IPS-20b (cell line): ENCODE measurements around the gene C4A.
"Not testable (repeated sequence)": the region's sequence is repeated elsewhere in the genome, so short reads cannot be mapped to it uniquely, and the experiment has no call there.

Experiments used
- H3K27ac ChIP-seq: one replicate; pipeline ENCODE4 v1.5.1; 2013; ENCODE audit warnings: low read length
- H3K27me3 ChIP-seq: 2 replicates; pipeline ENCODE4 v1.6.1; 2013; ENCODE audit warnings: mild to moderate bottlenecking, low read length, inconsistent platforms; ENCODE audit not compliant: insufficient read depth
- H3K36me3 ChIP-seq: 2 replicates; pipeline ENCODE4 v1.6.1; 2013; ENCODE audit warnings: low read depth, mild to moderate bottlenecking, inconsistent platforms, low read length, moderate library complexity; ENCODE audit not compliant: insufficient read depth
- H3K4me1 ChIP-seq: 2 replicates; pipeline ENCODE4 v1.6.1; 2013; ENCODE audit warnings: mild to moderate bottlenecking, control low read depth, inconsistent platforms, low read length, moderate library complexity; ENCODE audit not compliant: insufficient read depth
- H3K4me3 ChIP-seq: 2 replicates; pipeline ENCODE4 v1.5.1; 2013; ENCODE audit warnings: mild to moderate bottlenecking, low read length, inconsistent platforms
- H3K9ac ChIP-seq: 2 replicates; pipeline ENCODE4 v1.6.1; 2013; ENCODE audit warnings: low read depth, mild to moderate bottlenecking, inconsistent platforms, low read length, moderate library complexity
- H3K9me3 ChIP-seq: 2 replicates; pipeline ENCODE4 v1.6.1; 2013; ENCODE audit warnings: mild to moderate bottlenecking, low read depth, low read length, inconsistent platforms; ENCODE audit not compliant: insufficient read depth

Gene C4A

DNA sequence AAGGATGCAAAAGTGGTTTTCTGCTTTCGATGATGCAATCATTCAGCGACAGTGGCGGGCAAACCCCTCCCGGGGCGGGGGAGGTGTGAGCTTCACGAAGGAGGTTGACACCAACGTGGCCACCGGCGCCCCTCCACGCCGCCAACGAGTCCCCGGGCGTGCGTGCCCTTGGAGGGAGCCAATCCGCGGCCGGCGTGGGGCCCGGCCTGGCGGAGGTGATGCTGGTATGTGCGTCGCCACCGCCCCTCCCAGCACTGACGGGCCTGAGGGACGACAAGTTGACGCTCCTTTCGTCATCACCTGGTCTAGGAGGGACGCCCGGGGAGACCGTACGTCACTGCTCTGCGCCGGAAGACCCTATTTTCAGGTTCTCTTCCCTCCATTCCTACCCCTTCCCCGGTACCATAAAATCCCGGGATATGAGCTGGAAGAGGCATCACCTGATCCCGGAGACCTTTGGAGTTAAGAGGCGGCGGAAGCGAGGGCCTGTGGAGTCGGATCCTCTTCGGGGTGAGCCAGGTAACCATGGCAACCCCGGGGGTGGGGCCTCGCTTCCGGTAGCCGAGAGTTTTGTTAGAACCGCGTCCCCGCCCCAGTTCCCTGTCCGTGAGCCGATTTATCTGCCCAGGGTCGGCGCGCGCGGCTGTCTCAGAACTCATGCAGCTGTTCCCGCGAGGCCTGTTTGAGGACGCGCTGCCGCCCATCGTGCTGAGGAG is 9.7 kb upstream of the C4A start, which contains the start of gene DXO:
Gene DXO, minus strand, starts transcription at position 146 of the 716 bp plus-strand sequence. CDS start 463 bp downstream, outside the sequence.
- no peaks in the 10 kb centered on the region for H3K27me3 ChIP-seq
- H3K4me3 ChIP-seq = peak within 1 kb of the TSS; percentile 81
- H3K9me3 ChIP-seq = no peaks in the 10 kb centered on the region; the same call in 1 of the 2 replicates
- H3K36me3 ChIP-seq = peaks cover 33% of the 10 kb centered on the region
- peak within 1 kb of the TSS; percentile 58 for H3K27ac ChIP-seq
- peak within 1 kb of the TSS; percentile 83 for H3K9ac ChIP-seq
- no peaks in the 10 kb centered on the region; the same call in 1 of the 2 replicates for H3K4me1 ChIP-seq

DNA sequence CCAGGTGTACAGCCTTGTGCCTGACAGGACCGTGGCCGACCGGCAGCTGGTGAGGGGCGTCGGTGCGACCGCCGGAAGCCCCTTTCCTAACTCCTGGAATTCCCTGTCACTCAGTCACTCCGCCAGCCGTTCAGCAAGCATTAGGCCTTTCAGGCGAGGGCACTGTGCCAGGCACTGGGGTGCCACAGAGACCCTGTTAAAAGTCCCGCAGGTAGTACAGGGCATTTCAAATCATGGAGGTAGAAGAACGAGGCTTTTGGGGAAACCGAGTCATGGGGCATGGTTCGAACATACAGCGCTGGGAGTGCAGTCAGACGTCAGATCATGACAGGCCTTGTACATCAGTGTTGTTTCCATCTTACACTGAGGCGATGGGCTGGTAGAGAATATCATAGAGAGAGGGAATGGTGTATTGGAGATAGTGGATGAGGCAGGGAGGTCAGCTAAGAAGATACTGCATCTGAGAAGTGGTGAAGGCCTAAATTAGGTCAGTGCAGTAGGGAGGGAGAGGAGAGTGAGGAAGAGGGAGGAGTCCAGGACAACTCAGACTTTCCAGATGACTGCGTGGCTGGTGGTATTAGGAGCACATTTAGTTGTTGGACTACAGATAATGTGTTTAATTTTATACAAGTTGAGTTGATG is 9.0 kb upstream of the C4A start:
- Histone ChIP-seq H3K9ac (peak overlapping the region; percentile 83; the same call in 1 of the 2 replicates), H3K4me3 (peak overlapping the region; percentile 81), H3K36me3 (peaks cover 27% of the 10 kb centered on the region), H3K4me1 (no peaks in the 10 kb centered on the region; the same call in 1 of the 2 replicates), H3K27me3 (no peaks in the 10 kb centered on the region), H3K9me3 (no peaks in the 10 kb centered on the region; the same call in 1 of the 2 replicates), H3K27ac (peak overlapping the region; percentile 58)

DNA sequence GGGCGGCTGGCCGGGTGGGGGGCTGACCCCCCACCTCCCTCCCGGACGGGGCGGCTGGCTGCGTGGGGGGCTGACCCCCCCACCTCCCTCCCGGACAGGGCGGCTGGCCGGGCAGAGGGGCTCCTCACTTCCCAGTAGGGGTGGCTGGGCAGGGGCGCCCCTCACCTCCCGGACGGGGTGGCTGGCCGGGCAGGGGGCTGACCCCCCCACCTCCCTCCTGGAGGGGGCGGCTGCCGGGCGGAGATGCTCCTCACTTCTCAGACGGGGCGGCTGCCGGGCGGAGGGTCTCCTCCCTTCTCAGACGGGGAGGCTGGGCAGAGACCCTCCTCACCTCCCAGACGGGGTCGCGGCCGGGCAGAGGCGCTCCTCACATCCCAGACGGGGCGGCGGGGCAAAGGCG is 5.8 kb upstream of the C4A start:
- not testable (repeated sequence) for H3K36me3 ChIP-seq, H3K9ac ChIP-seq, H3K4me1 ChIP-seq, H3K9me3 ChIP-seq, H3K27me3 ChIP-seq, H3K27ac ChIP-seq, H3K4me3 ChIP-seq

DNA sequence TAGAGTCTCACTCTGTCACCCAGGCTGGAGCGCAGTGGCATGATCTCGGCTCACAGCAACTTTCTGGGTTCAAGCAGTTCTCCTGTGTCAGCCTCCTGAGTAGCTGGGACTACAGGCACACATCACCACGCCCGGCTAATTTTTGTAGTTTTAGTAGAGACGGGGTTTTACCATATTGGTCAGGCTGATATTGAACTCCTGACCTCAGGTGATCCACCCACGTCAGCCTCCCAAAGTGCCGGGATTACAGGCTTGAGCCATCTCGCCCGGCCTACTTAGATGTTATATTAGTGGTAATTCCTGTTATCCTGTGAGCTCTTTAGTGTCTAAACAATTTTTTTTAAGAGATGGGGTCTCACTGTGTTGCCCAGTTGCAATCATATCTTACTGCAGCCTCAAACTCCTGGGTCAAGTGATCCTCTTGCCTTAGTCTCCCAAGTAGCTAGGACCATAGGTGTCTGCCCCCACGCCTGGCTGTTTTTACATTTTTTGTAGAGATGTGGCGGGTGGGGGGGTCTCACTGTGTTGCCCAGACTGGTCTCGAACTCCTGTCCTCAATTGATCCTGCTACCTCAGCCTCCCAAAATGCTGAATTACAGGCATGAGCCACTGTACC is 3.9 kb upstream of the C4A start:
- Histone ChIP-seq H3K9ac (no peak overlapping the region), H3K27ac (no peak overlapping the region)

DNA sequence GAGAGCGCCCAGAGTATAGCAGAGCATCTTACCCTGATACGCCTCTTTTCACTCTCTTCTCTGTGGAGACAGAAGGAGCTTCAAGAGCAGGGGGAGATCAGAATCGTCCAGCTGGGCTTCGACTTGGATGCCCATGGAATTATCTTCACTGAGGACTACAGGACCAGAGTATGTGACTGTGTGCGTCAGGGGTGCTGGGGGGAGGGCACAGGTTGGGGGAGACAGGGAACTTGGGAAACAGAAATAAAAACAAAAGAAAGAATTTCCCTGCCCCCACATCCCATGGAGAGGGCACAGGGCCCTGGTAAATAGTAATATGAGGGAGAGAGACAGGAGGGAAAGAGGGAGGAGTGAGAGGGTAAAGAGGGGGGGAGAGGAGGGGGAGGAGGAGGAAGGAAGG is 3.0 kb upstream of the C4A start:
- H3K9ac ChIP-seq = no peak overlapping the region
- H3K4me3 ChIP-seq = no peak overlapping the region
- H3K36me3 ChIP-seq = 0 out of 2 replicates have a peak, but pooled peaks cover 5% of the 10 kb centered on the region
- H3K4me1 ChIP-seq = no peaks in the 10 kb centered on the region
- H3K27ac ChIP-seq = no peak overlapping the region
- no peaks in the 10 kb centered on the region; the same call in 1 of the 2 replicates for H3K9me3 ChIP-seq
- H3K27me3 ChIP-seq = no peaks in the 10 kb centered on the region

More for the DNA sequence above, 3.9 kb upstream of the C4A start:
- Histone ChIP-seq H3K4me1 (no peaks in the 10 kb centered on the region; the same call in 1 of the 2 replicates), H3K27me3 (no peaks in the 10 kb centered on the region), H3K36me3 (0 out of 2 replicates have a peak, but pooled peaks cover 5% of the 10 kb centered on the region), H3K4me3 (no peak overlapping the region), H3K9me3 (no peaks in the 10 kb centered on the region; the same call in 1 of the 2 replicates)

- no peaks in the 10 kb centered on the region for H3K27me3 ChIP-seq
- 0 out of 2 replicates have a peak, but pooled peaks cover 5% of the 10 kb centered on the region for H3K36me3 ChIP-seq
- H3K27ac ChIP-seq = no peak overlapping the region
- H3K9me3 ChIP-seq = no peaks in the 10 kb centered on the region; the same call in 1 of the 2 replicates
- no peaks in the 10 kb centered on the region for H3K4me1 ChIP-seq
- no peak overlapping the region for H3K9ac ChIP-seq
- no peak overlapping the region for H3K4me3 ChIP-seq
These were observed 2.5 kb upstream of the C4A start for GRCh38 chr6:31979238-31979898.

- H3K27me3 ChIP-seq, H3K27ac ChIP-seq, H3K4me1 ChIP-seq, H3K4me3 ChIP-seq, H3K36me3 ChIP-seq, H3K9ac ChIP-seq, H3K9me3 ChIP-seq: not testable (repeated sequence)
These were observed 1.5 kb upstream of the C4A start for GRCh38 chr6:31980195-31980876.

DNA sequence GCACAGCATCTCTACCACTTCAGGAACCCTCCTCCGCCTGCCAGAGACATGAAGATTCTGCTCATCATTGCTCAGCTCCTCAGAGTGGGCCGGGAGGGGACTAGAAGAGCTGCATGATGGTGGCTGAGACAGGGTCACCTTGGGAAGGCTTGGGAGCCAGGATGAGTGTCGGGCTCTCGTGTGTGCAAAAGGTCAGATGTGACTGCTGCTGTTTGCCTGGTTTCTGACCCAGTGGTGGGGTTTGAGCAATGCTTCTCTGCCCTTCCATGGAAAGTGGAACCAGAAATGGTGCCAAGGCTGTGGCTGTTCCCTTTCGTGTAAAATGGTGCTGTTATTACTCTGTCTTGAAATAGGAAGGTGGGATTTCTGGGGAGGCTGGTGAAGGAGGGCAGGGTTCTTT is 859 bp upstream of the C4A start:
- H3K27ac ChIP-seq, H3K4me3 ChIP-seq, H3K36me3 ChIP-seq, H3K4me1 ChIP-seq, H3K9ac ChIP-seq, H3K27me3 ChIP-seq, H3K9me3 ChIP-seq: not testable (repeated sequence)

DNA sequence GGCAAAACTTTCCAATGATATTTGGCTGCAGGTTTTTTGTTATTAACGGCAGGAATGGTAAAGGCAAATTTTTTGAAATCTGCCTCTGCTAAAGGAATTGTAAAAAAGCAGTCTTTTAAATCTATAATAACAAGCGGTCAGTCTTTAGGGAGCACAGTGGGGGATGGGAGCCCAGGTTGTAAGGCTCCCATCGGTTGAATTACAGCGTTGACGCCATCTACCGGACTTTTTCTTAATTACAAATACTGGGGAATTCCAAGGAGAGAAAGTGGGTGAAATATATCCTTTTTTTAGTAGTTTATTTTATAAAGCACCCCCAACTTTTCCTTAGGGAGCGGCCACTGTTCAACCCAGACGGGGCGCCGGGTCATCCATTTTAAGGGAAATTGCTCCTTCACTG is 7.5 kb downstream of the C4A start:
- not testable (repeated sequence) for H3K27ac ChIP-seq, H3K27me3 ChIP-seq, H3K4me3 ChIP-seq, H3K4me1 ChIP-seq, H3K9ac ChIP-seq, H3K9me3 ChIP-seq, H3K36me3 ChIP-seq

DNA sequence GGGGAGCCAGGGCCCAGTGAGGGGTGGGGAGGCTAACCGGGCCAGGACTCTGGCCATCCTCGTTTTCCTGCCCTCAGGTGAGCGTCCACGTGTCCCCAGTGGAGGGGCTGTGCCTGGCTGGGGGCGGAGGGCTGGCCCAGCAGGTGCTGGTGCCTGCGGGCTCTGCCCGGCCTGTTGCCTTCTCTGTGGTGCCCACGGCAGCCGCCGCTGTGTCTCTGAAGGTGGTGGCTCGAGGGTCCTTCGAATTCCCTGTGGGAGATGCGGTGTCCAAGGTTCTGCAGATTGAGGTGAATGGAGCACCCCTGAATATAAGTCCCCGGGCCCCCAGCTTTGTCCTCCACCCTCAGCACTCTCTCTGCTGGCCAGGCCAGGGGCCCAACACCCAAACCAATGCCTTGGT is 12.6 kb downstream of the C4A start:
- H3K9ac ChIP-seq, H3K4me1 ChIP-seq, H3K4me3 ChIP-seq, H3K9me3 ChIP-seq, H3K36me3 ChIP-seq, H3K27me3 ChIP-seq, H3K27ac ChIP-seq: not testable (repeated sequence)

- H3K27ac ChIP-seq, H3K4me1 ChIP-seq, H3K27me3 ChIP-seq, H3K36me3 ChIP-seq, H3K4me3 ChIP-seq, H3K9me3 ChIP-seq, H3K9ac ChIP-seq: not testable (repeated sequence)
These were observed 14.5 kb downstream of the C4A start for GRCh38 chr6:31996385-31996784.
